Gastroesophageal sphincter (tissue), 4 donors: ENCODE measurements around the gene CADM1. TPM values are rescaled to one million over a fixed set of nuclear protein-coding genes. Genes with fewer than 3 reads are reported as not detected.

Source experiments
- ATAC-seq: fragments of 150-250 bp; one replicate; pipeline ENCODE4 v1.9.1; 2016; ENCODE audit warnings: mild to moderate bottlenecking, moderate library complexity
- H3K27ac ChIP-seq, 4 donors: fragments of 200-600 bp; sonication (generic) in 3 of 4; 1 replicate in 3 of 4; 2 replicates in 1 of 4; pipeline ENCODE4 v1.5.1; 2016 to 2019
- H3K27me3 ChIP-seq: fragments of 200-600 bp; sonication (generic); one replicate; pipeline ENCODE4 v1.5.1; 2019
- H3K36me3 ChIP-seq, 2 donors: fragments of 200-600 bp; sonication (generic); one replicate each; pipeline ENCODE4 v1.5.1; 2019; ENCODE audit warnings: control low read depth in 1 of 2
- H3K4me1 ChIP-seq, 3 donors: fragments of 200-600 bp; sonication (generic); 1 replicate in 2 of 3; 2 replicates in 1 of 3; pipeline ENCODE4 v1.5.1; 2016 to 2019; ENCODE audit warnings: control low read depth in 2 of 3
- H3K4me3 ChIP-seq, 2 donors: fragments of 200-600 bp; sonication (generic); one replicate each; pipeline ENCODE4 v1.5.1; 2019; ENCODE audit warnings: mild to moderate bottlenecking in 1 of 2, moderate library complexity in 1 of 2
- H3K9me3 ChIP-seq, 3 donors: fragments of 200-600 bp; sonication (generic); one replicate each; pipeline ENCODE4 v1.5.1; 2017 to 2019; ENCODE audit warnings: control low read depth in 2 of 3
- EP300 ChIP-seq: sonication (generic); formaldehyde crosslinking; IDR thresholded peaks from one replicate; pipeline ENCODE4 v1.6.1; 2017; ENCODE audit warnings: antibody characterized with exemption, mild to moderate bottlenecking
- POLR2A ChIP-seq, 2 donors: fragments of 450-650 bp; IDR thresholded peaks; one replicate each; pipeline ENCODE4 v1.6.1; 2017; ENCODE audit warnings: antibody characterized with exemption in 2 of 2, mild to moderate bottlenecking in 2 of 2, moderate library complexity in 1 of 2
- POLR2AphosphoS5 ChIP-seq: sonication (generic); formaldehyde crosslinking; IDR thresholded peaks from one replicate; pipeline ENCODE4 v1.6.1; 2017; ENCODE audit warnings: antibody characterized with exemption
- WGBS, 2 donors: methylation state at CpG; one replicate each; pipeline ENCODE4 v1.1.5; 2018; ENCODE audit warnings: low coverage in 1 of 2; 5-methylcytosine and 5-hydroxymethylcytosine counted together
- total RNA-seq, 4 donors: library from RNA; depleted of rRNA; stranded (reverse); fragments of >200 nt; gene quantifications; one replicate each; pipeline ENCODE4 v1.1.0, GENCODE V29; 2016
- TF ChIP-seq, protein P1 (sequence below), 4 experiments: fragments of 200-600 bp in 2 of 4; fragments of 450-650 bp in 2 of 4; sonication (generic) in 1 of 4; IDR thresholded peaks; one replicate each; pipeline ENCODE4 v1.5.1; 2017 to 2019; ENCODE audit warnings: antibody characterized with exemption in 4 of 4, mild to moderate bottlenecking in 2 of 4, moderate library complexity in 2 of 4

The CADM1 gene
- total RNA-seq, 4 donors from 2014 or later = 10.4 to 23.5 (median 17.1) TPM

DNA sequence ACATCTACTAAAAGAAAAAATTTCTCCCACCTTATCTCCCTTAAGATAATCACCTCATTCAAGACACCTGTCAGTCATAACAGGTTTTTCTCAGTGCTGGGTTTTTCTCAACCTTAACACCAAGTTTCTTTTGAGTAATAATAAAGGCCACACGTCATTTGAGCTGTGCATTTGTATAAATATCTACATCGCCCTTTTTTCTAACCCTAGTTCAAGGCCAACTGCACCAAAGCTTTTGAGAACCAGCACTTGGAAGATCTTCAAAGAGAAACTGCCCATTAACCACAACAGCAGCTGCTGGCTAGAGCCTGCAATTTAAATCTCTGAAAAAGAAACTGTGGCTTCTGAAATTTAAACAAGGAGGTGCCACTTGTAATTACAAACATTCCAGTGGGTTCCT lies 6.9 kb downstream of the CADM1 start:
- 61 to 80% methylated on average over 2 of the region's 2 CpGs for WGBS, 2 donors
- Histone ChIP-seq H3K4me1 (peaks cover 0 to 13% (median 0%) of the 10 kb centered on the region in 3 donors), H3K36me3 (no peaks in the 10 kb centered on the region), H3K27ac (no peak overlapping the region), H3K27me3 (peaks cover 12% of the 10 kb centered on the region), H3K9me3 (no peaks in the 10 kb centered on the region), H3K4me3 (no peak overlapping the region)
- TF ChIP-seq, protein P1, sequence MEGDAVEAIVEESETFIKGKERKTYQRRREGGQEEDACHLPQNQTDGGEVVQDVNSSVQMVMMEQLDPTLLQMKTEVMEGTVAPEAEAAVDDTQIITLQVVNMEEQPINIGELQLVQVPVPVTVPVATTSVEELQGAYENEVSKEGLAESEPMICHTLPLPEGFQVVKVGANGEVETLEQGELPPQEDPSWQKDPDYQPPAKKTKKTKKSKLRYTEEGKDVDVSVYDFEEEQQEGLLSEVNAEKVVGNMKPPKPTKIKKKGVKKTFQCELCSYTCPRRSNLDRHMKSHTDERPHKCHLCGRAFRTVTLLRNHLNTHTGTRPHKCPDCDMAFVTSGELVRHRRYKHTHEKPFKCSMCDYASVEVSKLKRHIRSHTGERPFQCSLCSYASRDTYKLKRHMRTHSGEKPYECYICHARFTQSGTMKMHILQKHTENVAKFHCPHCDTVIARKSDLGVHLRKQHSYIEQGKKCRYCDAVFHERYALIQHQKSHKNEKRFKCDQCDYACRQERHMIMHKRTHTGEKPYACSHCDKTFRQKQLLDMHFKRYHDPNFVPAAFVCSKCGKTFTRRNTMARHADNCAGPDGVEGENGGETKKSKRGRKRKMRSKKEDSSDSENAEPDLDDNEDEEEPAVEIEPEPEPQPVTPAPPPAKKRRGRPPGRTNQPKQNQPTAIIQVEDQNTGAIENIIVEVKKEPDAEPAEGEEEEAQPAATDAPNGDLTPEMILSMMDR (IDR thresholded peaks at IDR 0.05) = no peak
- no peak for ATAC-seq

DNA sequence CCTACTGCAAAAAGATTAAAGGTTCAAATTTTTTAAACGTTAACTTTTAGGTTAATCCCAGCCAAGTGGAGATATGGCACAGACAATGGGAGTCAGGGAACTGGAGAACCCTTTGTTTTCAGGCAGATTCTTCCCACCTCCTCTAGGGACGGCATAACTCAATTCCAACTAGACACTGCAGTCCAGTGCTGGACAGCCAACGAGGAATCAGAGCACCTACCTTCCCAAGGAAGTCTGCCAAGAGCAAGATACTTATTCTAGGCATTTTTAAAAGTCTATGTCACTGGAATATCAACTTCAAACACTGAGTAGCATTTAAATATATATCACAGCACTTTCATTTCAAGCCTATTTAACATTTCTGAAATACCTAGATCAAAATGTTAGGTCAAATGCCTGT lies 7.3 kb downstream of the CADM1 start:
- 53 to 58% methylated on average over 3 of the region's 3 CpGs for WGBS, 2 donors
- Histone ChIP-seq H3K27ac (no peak overlapping the region), H3K4me1 (peaks cover 0 to 9% (median 0%) of the 10 kb centered on the region in 3 donors), H3K27me3 (peaks cover 12% of the 10 kb centered on the region), H3K4me3 (no peak overlapping the region), H3K36me3 (no peaks in the 10 kb centered on the region), H3K9me3 (no peaks in the 10 kb centered on the region)
- no peak for ATAC-seq
- TF ChIP-seq EP300 (no peak), POLR2A (IDR thresholded peaks at IDR 0.05) (no peak), POLR2AphosphoS5 (no peak)
- TF ChIP-seq, protein P1 (IDR thresholded peaks at IDR 0.05) = no peak

DNA sequence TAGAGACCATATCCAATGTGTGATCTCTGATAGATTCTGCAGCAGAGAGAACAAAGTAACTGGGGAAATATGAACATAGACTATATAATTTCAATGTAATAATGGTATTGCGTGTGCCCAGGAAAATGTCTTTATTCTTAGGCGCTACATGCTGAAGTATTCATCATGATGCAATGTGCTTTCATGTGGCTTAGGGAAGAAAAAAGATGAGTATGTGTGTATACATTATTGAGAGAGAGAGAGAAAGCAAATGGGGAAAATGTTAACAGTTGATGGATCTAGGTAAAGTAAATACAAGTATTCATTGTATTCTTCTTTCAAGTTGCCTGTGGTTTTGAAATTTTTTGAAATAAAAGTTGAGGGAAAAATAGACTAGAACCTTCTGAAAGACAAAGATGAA lies 10.3 kb downstream of the CADM1 start:
- WGBS, 2 donors = 90% methylated on average over 2 of the region's 2 CpGs
- Histone ChIP-seq H3K27me3 (no peaks in the 10 kb centered on the region), H3K27ac (no peak overlapping the region), H3K9me3 (no peaks in the 10 kb centered on the region), H3K4me3 (no peak overlapping the region), H3K36me3 (no peaks in the 10 kb centered on the region), H3K4me1 (peaks cover 0 to 3% (median 0%) of the 10 kb centered on the region in 3 donors)
- ATAC-seq = no peak
- no peak for TF ChIP-seq POLR2A (IDR thresholded peaks at IDR 0.05)
- no peak for TF ChIP-seq POLR2AphosphoS5
- TF ChIP-seq, protein P1 (IDR thresholded peaks at IDR 0.05) = no peak
- TF ChIP-seq EP300 = no peak

DNA sequence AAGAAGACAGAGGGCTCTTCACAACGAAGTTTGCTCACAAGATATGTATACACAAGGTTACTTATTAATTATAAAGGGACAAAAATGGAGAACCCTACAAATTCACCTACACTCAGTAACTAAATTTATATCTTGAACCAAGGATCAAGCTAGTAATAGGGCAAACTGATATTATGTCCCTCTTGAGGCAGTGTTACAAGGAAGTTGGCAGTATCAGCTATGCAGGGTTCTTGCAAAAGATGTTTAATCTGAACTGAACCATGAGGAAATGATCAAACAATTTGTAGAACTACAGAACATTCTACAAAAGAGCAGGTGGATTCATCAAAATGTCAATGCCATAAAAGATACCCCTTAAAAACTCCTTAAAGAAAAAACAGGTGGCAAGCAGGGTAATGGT lies 10.7 kb downstream of the CADM1 start:
- no peaks in the 10 kb centered on the region for H3K9me3 ChIP-seq
- WGBS, 2 donors = 45 to 78% methylated on average over 1 of the region's 1 CpG

DNA sequence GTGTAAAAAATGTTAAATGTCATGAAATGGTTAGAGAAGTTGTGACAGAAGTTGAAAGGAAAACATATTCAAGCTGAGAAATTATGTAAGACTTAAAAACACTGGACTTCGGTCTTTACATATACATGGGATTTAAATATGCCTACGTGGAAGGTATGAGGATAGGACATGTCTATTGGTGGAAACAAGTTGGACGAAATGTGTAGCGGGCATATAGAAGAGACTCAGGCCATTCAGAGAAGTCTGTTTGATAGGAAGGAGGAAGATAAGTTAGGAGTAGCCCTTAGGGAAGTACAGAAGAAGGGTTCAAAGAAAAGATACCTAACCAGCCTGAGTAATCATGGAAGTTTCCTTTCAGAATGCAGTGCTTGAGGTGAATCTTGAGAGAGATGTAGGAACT lies 14.7 kb downstream of the CADM1 start:
- H3K36me3 ChIP-seq = no peaks in the 10 kb centered on the region
- no peak overlapping the region for H3K4me3 ChIP-seq
- ATAC-seq = no peak
- no peaks in the 10 kb centered on the region for H3K27me3 ChIP-seq
- no peaks in the 10 kb centered on the region for H3K4me1 ChIP-seq
- no peaks in the 10 kb centered on the region for H3K9me3 ChIP-seq
- no peak for TF ChIP-seq POLR2AphosphoS5
- WGBS, 2 donors = 88 to 100% methylated on average over 4 of the region's 4 CpGs
- no peak overlapping the region for H3K27ac ChIP-seq

More for the DNA sequence above, 10.7 kb downstream of the CADM1 start:
- Histone ChIP-seq H3K27me3 (no peaks in the 10 kb centered on the region), H3K36me3 (no peaks in the 10 kb centered on the region), H3K4me1 (peaks cover 0 to 3% (median 0%) of the 10 kb centered on the region in 3 donors), H3K27ac (no peak overlapping the region), H3K4me3 (no peak overlapping the region)
- ATAC-seq = no peak
- TF ChIP-seq POLR2A (IDR thresholded peaks at IDR 0.05) = no peak
- no peak for TF ChIP-seq EP300

DNA sequence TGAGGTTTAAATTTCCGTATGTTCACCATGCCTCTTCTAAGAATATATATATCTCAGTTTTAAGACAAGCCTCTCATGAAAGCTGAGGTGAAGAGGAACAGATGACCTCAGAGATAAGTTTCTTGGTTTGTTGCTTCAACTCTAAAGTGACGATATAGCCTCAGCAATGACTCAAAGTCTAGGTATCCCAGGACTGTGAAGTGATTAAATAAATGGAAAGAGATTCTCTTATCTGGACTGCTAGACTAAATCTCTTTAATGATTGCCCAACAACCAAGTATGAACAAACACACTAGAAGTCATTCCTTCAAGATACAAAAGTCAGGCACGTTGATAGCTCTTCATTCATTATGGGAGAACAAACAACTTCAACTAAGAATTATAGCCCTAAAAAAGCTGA lies 15.3 kb downstream of the CADM1 start:
- TF ChIP-seq EP300 (no peak), POLR2AphosphoS5 (no peak), POLR2A (IDR thresholded peaks at IDR 0.05) (no peak)
- TF ChIP-seq, protein P1 (IDR thresholded peaks at IDR 0.05) = no peak
- no peaks in the 10 kb centered on the region for H3K27me3 ChIP-seq
- H3K36me3 ChIP-seq = no peaks in the 10 kb centered on the region
- no peak for ATAC-seq
- no peak overlapping the region for H3K27ac ChIP-seq
- no peaks in the 10 kb centered on the region for H3K9me3 ChIP-seq
- H3K4me3 ChIP-seq = no peak overlapping the region
- WGBS, 2 donors = 62 to 66% methylated on average over 2 to 3 of the region's 3 CpGs
- H3K4me1 ChIP-seq = no peaks in the 10 kb centered on the region
